HG02884 (cell line): ENCODE results near the gene HPS4.

Experiments
- ATAC-seq: cut with Tn5 transposase; IDR thresholded peaks from one replicate; pipeline ENCODE4 v1.9.1; 2021; ENCODE audit warnings: mild to moderate bottlenecking, moderate library complexity; ENCODE audit not compliant: unreplicated experiment

HPS4 gene

DNA sequence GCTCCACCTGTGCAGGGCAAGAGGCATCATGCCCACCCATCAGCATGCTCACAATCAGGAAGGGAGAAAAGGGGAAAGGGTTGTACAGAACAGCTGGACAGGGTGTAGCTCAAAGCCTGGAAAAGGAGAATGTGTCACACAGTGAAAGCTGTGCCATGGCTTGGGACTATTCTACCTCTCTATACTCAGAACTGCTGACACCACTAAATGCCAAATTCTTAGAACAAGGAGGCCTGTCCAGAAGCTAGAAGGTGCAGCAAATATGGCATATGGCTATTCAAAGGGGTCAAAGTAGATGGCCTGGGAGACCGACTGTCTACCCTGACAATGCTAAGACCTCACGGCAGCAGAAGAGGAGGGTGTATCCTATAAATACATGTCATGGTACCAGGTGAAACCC is 12.8 kb downstream of the HPS4 start:
- ATAC-seq = no peak

DNA sequence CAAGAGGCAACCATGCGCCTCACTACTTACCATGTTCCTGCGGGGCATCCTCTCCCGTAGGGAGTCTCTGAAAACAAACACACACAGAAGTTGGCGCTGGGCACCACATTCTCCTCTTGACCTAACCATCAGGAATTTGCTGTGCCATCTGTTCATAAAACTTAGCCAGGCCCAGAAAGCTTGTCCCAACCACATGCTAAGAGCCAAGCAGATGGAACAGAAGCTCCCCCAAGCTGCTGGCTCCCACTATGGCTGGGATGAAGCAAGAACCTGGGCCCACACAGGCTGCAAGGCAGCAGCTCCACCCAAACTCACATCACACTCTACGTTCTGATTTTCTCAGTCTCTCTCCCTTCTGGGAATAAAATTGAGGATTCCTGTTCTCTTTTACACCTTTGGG is 17.4 kb downstream of the HPS4 start:
- no peak for ATAC-seq

DNA sequence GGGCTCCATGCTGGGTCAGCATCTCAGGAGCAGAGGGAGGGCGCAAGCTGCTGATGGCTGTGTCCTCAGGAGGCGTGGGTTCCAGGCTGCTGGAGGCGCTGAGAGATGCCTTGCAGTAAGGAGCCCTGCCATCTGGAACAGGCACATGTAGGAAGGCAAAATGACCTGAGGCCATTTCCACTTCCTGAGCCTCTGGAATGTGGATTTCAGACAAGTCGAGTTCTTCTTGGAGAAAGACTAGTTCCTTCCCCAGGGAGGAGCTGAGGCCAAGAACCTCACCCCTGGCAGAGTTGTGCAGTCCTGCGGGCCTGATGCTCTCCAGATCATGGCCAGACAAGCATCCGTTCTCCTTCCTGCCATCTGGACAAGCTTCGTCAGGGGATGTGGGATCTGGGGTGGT is 19.3 kb downstream of the HPS4 start:
- ATAC-seq = no peak

DNA sequence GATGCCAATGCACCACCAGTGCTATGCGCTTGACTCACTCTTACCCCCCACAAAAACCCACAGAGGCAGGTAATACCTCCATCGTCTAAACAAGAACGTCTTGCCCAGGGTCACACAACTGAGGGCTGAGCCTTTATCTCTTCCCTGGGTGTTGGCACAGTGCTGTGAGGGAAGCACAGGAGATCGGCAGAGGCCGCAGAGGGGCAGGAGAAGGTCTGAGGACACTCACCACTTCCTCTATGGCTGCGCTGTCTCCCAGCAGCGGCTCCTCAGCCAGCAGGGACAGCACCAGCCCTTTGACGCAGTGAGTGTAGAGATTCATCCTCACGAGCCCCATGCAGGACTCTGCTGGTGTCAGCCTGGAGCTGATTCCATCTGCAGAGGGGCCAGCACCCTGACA is 19.9 kb downstream of the HPS4 start:
- no peak for ATAC-seq

DNA sequence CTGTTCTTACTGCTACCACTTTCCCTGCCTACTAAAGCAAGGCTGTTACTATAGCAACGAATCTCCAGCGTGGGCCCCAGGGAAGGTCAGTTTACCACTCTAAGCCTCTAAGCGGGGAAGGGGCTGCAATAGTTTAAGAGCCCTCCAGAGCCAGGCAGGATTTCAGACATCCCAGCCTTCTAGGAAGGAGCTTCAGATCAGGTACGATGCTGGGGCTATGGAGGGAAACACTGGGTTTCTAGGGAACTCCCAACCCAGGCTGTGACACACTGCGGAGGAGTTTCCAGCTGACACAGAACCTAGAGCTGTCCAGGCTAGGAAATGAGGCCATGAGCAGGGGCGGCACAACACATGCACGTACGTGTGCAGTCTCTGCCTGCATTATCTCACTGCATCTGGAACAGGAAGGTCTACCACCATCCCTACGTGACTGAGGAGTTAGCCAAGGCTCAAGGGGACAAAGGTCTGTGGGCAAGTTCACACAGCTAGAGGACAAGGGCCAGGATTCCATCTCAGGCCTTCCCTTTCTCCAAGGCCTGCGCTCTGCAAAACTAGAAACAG is 20.4 kb downstream of the HPS4 start:
- no peak for ATAC-seq

DNA sequence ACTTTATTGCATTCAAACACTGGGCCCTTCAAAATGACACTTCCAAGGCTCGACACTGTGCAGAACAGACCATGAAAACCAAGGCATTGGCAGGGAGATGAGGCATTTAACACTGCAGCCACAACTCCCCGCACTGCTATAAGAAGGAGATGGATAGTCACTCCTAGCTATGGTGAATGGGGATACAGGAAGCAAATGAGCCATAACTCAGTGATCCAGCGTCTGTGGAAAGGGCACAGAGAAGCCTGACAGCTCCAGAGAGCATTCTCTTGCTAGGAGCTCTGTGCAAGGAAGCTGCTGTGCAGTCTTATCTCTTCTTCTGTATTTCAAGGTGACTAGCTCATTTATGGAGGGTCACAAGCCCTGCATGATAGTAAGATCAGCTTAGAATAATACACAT is 20.9 kb downstream of the HPS4 start:
- no peak for ATAC-seq

DNA sequence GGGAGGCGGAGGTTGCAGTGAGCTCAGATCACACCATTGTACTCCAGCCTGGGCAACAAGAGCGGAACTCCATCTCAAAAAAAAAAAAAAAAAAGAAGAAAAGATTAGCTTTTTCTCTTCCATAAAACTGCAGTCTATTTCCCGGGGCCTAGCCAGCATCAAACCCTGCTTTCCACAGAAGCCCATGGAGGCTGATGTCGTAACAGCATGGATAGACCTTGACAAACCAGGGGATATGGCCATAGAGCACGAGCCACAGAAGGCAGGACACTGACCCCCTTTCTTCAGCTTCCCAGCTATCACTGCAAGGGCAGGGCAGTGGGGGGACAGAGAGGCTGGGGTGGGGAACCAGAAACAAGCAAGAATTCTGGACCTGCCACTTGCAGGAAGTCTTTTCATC is 21.5 kb downstream of the HPS4 start:
- ATAC-seq = no peak

DNA sequence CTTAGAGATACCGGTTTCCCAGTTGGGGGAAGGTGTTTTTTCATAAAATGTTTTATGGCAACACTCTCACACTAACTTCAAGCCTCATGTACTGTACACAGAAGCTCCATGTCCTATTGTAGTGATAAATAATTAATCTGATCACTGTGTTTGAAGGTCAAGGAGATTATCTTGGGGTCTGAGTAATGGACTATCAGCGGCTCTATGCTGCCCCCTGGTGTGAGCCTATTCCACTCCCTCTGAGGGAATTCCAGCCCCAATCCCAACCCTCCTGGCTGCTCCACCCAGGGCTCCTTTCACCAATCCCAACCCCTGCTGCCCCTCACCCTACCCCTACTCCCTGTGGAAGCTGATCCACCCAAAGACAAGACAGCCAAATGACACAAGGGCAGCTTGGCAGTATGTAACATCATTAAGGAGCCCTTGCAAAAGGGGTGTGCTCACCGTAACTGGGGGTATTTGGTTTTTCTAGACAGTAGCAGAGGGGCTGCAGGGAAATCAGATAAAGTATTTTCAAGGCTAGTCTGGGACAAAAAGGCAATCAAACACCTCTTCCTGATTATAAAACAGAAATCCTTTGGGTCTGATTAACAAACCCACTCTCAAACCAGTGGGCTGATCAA is 22.3 kb downstream of the HPS4 start:
- ATAC-seq = no peak

DNA sequence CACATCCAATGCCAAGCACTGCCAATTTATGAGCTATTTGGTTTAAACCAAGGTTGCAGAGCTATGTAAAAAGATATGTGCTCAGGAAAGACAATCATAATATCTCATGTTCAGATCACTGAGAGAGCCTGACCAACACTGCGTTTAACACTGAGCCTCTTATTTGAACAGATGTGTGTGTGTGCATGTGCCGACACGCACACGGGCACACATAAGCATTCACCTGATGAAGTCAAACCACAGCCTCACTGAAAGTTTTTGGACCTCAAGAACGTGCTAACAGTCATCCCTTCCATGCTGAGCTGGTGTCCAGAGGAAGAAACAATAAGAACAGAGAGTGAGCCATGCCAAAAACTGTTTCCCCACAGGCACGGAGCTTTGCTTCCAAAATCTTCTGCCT is 23.4 kb downstream of the HPS4 start:
- no peak for ATAC-seq

DNA sequence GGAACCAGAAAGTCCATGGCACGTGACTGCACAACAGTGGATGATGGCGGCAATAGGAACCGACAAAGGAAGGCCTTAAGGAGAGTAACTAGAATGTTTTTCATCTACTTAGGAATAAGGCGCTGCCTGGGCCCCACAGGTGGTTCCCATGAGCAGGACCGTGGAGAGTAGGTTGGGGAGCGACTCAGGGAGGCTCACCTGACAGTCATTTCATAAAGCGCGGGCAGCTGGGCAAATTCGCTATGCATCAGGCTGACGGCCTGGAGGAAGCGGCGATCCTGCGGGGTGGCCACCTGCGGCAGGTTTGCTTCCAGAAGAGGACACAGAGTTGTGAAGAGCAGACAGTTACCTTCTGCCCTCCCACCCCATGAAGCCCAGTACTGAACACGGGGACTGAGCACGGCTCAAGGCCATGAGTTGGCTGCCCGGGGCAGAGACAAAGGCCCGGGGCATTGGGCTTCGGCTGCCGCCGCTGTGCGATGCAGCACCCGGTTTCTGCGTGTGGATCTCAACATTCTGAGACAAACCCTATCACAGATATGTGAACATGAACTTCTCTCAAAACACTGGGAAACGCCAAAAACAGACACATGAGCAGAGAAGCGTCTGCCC is 25.8 kb downstream of the HPS4 start:
- ATAC-seq = no peak

DNA sequence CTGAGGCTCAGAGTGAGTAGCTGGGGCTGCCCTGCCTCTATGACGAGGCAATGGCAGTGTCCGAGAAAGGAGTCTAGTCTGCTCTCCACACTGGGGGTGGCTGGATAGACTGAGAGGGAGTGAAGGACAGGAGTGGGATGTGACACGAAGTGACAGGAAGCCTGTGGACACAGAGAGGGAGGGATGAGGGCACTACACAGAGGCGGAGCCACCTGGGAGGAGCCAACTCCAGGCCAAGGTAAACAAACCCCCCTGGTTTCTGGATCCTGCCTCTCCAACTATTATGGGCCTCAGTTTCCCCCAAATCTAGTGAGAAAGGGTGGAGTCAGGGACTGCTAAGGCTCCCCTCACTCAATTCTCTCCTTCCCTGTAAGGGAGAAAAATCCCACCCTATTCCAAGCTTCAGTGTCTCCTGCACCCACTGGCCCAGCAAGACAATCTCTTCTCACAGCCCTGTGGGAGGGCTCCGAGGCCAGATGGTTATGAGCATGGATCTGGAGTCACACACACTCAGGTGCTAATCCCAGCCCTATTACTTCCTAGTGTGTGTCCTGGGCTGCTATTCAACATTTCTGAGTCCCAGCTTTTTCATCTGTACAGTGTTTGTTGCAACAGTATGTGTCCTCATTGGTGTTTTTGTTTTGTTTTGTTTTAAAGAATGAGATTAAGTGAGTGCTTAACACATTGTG is 29.6 kb downstream of the HPS4 start:
- ATAC-seq = no peak

DNA sequence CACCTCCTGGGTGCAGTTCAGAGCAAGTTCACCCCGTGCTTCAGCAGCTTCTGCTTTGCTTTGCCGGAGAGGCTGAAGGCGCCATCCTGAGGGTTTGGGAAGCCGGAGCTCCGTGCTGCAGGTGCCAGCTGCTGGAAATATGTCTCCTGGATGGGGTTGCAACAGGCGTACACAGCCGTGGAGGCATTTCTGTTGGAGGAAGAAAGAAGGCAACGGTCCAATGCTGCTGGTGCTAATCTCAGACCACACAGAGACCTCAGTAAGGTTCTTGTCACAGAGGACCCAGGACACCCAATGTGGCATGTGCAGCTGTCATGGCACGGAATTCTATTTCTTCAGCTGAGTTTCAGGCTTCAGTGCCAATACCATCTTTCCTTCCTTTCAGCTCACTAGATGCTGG is 30.4 kb downstream of the HPS4 start:
- ATAC-seq = no peak

DNA sequence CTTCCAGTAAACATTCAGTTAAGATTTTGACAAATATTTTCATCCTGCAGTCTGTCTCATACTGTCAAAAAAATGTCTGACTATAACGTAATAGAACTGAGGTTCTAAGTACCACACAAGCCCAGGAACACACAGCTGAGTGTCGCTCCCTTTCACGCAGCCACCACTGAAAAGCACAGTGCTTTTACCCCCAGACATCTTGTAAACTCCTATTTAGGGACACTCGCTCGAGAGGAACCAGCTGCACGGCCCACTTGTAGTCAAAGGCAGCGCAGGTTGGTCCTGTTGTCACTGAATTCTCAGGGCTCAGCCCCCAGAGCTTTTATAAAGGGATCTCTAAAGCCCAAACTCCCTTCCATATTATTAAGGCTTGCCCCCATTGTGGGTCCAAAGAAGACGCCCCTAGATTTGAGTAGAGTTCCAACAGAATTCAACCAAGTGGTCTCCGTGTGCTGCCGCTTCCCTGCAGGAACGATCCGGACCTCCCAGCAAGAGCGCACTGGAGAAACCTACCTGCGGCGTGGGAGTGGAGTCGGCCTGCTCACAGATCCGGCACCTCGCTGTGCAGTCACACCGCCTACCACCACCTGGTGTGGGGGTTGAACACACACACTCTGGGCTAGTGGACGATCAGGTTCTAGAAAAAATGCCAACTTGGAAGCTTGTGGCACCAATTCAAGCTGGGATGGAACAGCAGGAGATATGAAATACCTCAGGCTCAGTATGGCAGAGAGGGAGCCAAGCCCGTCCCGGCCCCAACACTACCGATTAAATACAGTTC is 31.2 kb downstream of the HPS4 start:
- no peak for ATAC-seq

DNA sequence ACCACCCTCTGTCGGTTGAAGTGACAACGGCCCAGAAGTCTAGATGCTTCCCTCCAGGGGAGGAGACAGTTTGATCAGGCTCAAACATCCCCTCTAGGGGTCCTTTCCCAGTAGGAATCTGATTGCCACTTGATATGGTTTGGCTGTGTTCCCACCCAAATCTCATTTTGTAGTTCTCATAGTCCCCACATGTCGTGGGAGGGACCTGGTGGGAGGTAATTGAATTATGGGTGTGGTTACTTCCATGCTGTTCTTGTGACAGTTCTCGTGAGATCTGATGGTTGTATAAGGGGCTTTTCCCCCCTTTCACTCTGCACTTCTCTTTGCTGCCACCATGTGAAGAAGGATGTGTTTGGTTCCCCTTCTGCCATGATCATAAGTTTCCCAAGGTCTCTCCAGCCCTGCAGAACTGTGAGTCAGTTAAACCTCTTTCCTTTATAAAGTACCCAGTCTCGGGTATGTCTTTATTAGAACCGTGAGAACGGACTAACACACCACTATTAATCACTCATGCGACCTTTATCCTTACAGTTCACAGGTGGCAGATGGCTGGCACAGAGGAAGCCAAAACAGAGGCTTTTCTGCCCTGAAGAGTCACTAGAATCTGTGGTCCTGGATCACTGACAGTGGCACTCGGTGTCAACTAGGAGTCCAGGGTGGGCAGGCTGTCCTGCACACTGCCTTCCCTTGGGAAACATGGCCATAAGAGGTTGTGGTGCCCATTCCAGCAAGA is 33.0 kb downstream of the HPS4 start:
- ATAC-seq = no peak

DNA sequence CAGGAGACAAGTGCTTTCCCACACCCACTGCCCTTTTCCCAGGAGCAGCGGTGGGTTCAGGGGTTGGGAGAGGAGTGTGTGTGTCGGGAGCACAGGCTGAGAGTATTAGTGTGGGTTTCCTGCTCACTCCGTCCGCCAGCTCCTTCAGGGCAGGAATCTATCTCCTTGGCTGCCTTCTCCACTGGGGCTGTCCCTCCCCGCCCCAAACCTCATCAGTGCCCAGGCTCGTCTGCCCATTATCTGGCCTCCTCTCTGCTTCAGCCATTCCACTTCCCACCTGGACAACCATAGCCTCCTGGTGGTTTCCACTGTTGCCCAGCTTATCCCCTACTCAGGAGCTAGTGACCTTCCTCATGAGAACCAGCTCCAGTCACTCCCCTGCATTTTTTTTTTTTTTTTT is 34.6 kb downstream of the HPS4 start:
- ATAC-seq = no peak

DNA sequence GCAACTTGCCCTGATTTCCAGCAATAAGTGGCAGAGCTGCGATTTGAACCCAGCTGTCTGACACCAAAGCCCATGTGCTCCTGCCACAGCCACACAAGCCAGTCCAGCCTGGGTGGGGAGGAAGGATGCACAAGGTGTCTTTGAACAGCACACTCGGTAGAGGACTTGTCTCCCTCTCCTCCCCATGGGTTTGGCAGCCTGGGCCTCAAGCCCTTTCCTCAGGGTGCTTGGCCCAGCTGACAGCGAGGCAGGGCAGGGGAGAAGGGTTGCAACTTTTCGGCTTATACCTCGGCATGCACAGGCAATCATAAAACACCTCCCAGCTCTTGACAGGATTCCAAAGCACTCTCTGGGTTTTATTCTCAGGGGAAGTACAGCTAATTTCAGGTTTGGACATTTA is 35.2 kb downstream of the HPS4 start:
- no peak for ATAC-seq

DNA sequence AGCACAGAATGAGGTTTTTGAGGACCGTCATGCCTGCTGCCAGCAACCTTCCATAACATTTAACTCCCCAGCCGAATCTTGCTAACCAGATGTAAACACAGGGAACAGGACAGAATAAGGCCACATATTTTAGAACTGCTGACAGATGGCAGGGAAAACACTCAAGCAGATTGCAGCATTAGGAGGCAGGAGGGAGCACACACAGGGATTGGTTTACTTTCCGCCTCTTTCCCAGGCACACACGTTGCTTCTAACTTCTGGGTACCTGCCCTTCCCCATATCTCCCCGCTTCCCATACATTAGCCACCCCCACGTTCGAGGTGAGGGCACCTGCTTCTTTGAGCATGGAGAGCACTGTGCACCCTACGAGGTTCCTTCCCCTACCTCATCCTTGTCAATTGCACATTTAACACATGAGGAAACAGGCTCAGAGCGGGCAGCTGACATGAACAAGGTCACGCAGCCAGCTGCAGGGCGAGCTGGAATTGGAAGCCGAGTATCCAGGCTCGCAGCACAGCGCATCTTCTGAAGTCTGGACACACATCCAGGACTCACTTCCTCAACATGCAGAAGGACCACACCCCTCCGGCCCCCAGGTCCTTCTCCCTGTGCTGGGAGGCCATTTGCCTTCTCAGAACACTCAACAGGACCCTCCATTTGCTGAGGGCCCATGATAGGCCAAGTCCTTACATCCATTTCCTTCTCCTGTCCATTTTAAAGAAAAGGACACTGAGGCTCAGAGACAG is 35.8 kb downstream of the HPS4 start:
- ATAC-seq = no peak

DNA sequence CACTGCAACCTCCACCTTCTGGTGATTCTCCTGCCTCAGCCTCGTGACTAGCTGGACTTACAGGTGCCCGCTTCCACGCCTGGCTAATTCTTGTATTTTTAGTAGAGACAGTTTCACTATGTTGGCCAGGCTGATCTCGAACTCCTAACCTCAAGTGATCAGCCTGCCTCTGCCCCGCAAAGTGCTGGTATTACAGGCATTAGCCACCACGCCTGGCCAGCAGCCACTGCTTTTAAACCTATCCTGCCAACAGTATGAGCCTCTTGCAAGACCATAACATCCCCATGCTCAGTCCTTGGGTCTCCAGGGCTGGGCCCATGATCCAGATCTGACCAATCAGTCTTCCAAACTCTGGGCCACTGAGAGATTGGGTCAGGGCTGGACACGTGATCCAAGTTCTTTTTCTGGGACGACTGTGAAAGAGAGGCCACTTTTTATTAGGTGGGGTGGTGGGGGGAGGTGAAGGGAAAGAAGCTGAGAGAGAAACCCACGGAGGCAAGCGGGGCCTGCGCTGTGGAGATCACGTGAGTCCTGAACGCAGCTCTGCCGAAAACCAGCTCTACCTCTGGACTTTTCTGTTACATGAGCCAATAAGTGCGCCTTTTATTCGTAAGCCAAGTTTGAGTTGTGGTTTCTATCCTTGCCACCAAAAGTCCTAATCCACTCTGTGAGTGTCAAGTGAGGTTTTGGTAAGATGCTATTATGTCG is 36.6 kb downstream of the HPS4 start:
- no peak for ATAC-seq

DNA sequence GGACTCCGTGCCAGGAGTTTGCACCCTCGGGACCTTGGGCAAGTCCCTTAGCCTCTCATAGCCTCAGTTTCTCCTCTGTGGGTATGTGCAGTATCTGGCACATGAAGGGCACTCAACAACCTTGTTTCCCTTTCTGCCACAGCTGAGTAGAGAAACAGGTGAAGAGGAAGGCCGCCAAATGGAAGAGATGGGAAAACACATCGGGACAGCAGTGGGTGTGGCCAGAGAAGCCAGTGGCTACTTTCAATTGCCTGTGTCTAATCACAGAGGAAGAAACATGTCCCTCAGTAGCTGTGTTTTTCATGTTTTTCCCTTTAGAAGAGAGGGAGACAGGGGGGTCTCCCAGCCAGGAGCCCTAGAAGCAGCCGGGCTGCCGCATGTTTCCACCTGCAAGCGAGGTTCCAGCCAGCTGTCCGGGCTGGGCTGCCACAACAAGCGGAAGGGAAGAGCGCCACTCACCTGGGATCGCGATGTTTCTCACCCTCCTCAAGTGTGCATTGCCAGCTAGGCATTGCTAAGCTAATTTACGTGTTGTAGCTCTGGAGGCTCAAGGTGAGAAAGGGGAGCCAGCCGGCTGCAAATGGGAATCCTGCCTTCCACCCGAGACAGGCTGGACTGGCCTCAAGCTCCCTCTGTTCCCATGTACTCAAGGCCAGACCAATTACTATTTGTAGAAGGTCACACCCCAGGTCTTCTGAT is 37.9 kb downstream of the HPS4 start:
- no peak for ATAC-seq
